HCT116 (cell line): ENCODE measurements around the gene FAXDC2. TPM values are rescaled to one million over a fixed set of nuclear protein-coding genes. Genes with fewer than 3 reads are reported as not detected.

Experiments used
- ATAC-seq: fragments of 200-7000 bp; cut with Tn5 transposase; 2 replicates; pipeline ENCODE4 v1.9.1; 2020; ENCODE audit warnings: mild to moderate bottlenecking, moderate library complexity
- BruUV-seq: library from RNA; stranded (reverse); fragments of 400-500 nt; replicated peaks from 2 replicates; lab custom pipeline; 2021; lab: Mats Ljungman, UMichigan
- CTCF ChIA-PET: fragments of 300-600 bp; sonication (Branson Sonifier 250); formaldehyde crosslinking; loops from one replicate; lab custom pipeline; 2021; ENCODE audit warnings: antibody characterized with exemption; lab: Charles Lee
- POLR2A ChIA-PET: fragments of 300-600, 350-600 bp; sonication (Branson Sonifier 250); formaldehyde crosslinking; loops from one replicate; lab custom pipeline; 2021; ENCODE audit warnings: antibody characterized with exemption; lab: Charles Lee
- RAD21 ChIA-PET, 2 experiments: fragments of 300-600 bp; sonication (Branson Sonifier 250); formaldehyde crosslinking; loops; one replicate each; lab custom pipeline; 2023; ENCODE audit warnings: low total read pairs in 2 of 2; ENCODE audit not compliant: uncharacterized antibody in 2 of 2, unreplicated experiment in 2 of 2, low non-redundant PET in 1 of 2; lab: Charles Lee
- DNase-seq: peaks from one replicate; pipeline ENCODE4 v3.0.0-alpha.2; 2010; ENCODE audit warnings: low read depth, low spot score
- H2AFZ ChIP-seq: fragments of 200-600 bp; shearing (Covaris generic), sonication (generic); 2 replicates; pipeline ENCODE4 v1.6.1; 2017; ENCODE audit warnings: low read depth, mixed run types, mixed read lengths, antibody characterized with exemption, low read length; ENCODE audit not compliant: poor library complexity, severe bottlenecking
- H3K27ac ChIP-seq: 2 replicates; pipeline ENCODE4 v1.5.1; 2012; ENCODE audit warnings: low read depth, low read length
- H3K27me3 ChIP-seq: fragments of 200-600 bp; sonication (generic); 2 replicates; pipeline ENCODE4 v1.6.1; 2016; ENCODE audit warnings: mixed run types, low read length, mixed read lengths; ENCODE audit not compliant: insufficient read depth
- H3K36me3 ChIP-seq, 2 experiments: fragments of 200-500 bp in 1 of 2; fragments of 200-600 bp in 1 of 2; sonication (Bioruptor generic) in 1 of 2; sonication (generic) in 1 of 2; 2 replicates each; pipeline versions ENCODE4 v1.5.1 to v1.6.1; 2014 to 2016; ENCODE audit warnings: low read length in 2 of 2, inconsistent platforms in 1 of 2, mixed read lengths in 1 of 2, mixed run types in 1 of 2; ENCODE audit not compliant: insufficient read depth in 2 of 2, control insufficient read depth in 1 of 2
- H3K4me1 ChIP-seq, 2 experiments: fragments of 200-600 bp in 1 of 2; sonication (generic) in 1 of 2; 2 replicates each; pipeline versions ENCODE4 v1.5.1 to v1.6.1; 2012 to 2017; ENCODE audit warnings: low read length in 2 of 2, inconsistent platforms in 1 of 2, mild to moderate bottlenecking in 1 of 2, mixed read lengths in 1 of 2, mixed run types in 1 of 2, moderate library complexity in 1 of 2; ENCODE audit not compliant: insufficient read depth in 2 of 2, control insufficient read depth in 1 of 2
- H3K4me2 ChIP-seq: fragments of 200-600 bp; sonication (generic); 2 replicates; pipeline ENCODE4 v1.6.1; 2017; ENCODE audit warnings: mixed run types, low read length, mixed read lengths
- H3K4me3 ChIP-seq, 2 experiments: fragments of 200-600 bp in 1 of 2; sonication (generic) in 1 of 2; replicated peaks in 1 of 2; 2 replicates each; pipeline ENCODE4 v1.5.1; 2011 to 2016; ENCODE audit warnings: low read length in 2 of 2, control low read depth in 1 of 2, low read depth in 1 of 2, mild to moderate bottlenecking in 1 of 2, mixed read lengths in 1 of 2, mixed run types in 1 of 2
- H3K79me2 ChIP-seq: fragments of 200-600 bp; sonication (generic); 2 replicates; pipeline ENCODE4 v1.6.1; 2017; ENCODE audit warnings: mild to moderate bottlenecking, mixed run types, low read length, moderate library complexity, mixed read lengths; ENCODE audit not compliant: insufficient read depth
- H3K9ac ChIP-seq: fragments of 200-600 bp; sonication (generic); 2 replicates; pipeline ENCODE4 v1.6.1; 2016; ENCODE audit warnings: low read length, mixed read lengths
- H3K9me2 ChIP-seq: fragments of 200-600 bp; sonication (generic), shearing (Covaris generic); 2 replicates; pipeline ENCODE4 v1.6.1; 2017; ENCODE audit warnings: mixed run types, mild to moderate bottlenecking, moderate library complexity; ENCODE audit not compliant: insufficient read depth
- H3K9me3 ChIP-seq, 2 experiments: fragments of 200-500 bp in 1 of 2; fragments of 200-600 bp in 1 of 2; sonication (Bioruptor generic) in 1 of 2; sonication (generic) in 1 of 2; 2 replicates each; pipeline ENCODE4 v1.6.1; 2014 to 2017; ENCODE audit warnings: low read length in 2 of 2, mixed read lengths in 2 of 2, inconsistent platforms in 1 of 2, low read depth in 1 of 2, mild to moderate bottlenecking in 1 of 2, mixed run types in 1 of 2, moderate library complexity in 1 of 2; ENCODE audit not compliant: control insufficient read depth in 1 of 2, insufficient read depth in 1 of 2
- H4K20me1 ChIP-seq: fragments of 200-600 bp; sonication (generic), shearing (Covaris generic); 2 replicates; pipeline ENCODE4 v1.6.1; 2017; ENCODE audit warnings: mixed run types, mild to moderate bottlenecking, moderate library complexity; ENCODE audit not compliant: insufficient read depth
- ATF3 ChIP-seq: IDR thresholded peaks from 2 replicates; pipeline ENCODE4 v1.6.1; 2012
- CBX3 ChIP-seq: IDR thresholded peaks from 2 replicates; pipeline ENCODE4 v1.6.1; 2012; ENCODE audit warnings: low read depth
- CEBPB ChIP-seq: IDR thresholded peaks from 2 replicates; pipeline ENCODE4 v1.6.1; 2012; ENCODE audit warnings: low read depth
- CTCF ChIP-seq, 3 experiments: fragments of 200-600 bp in 1 of 3; sonication (generic) in 1 of 3; IDR thresholded peaks in 2 of 3; conservative IDR thresholded peaks in 1 of 3; 2 replicates each; pipeline ENCODE4 v1.5.1; 2012 to 2017; ENCODE audit warnings: low read depth in 2 of 3, low read length in 2 of 3, antibody characterized with exemption in 1 of 3, borderline replicate concordance in 1 of 3, control low read depth in 1 of 3, mild to moderate bottlenecking in 1 of 3, mixed read lengths in 1 of 3, mixed run types in 1 of 3, moderate library complexity in 1 of 3; ENCODE audit not compliant: insufficient read depth in 1 of 3
- EGR1 ChIP-seq: IDR thresholded peaks from 2 replicates; pipeline ENCODE4 v1.6.1; 2012; ENCODE audit warnings: low read depth
- ELF1 ChIP-seq: IDR thresholded peaks from 2 replicates; pipeline ENCODE4 v1.6.1; 2012; ENCODE audit warnings: low read depth, borderline replicate concordance
- EZH2 ChIP-seq: fragments of 200-600 bp; sonication (generic); IDR thresholded peaks from 2 replicates; pipeline ENCODE4 v1.6.1; 2017; ENCODE audit warnings: antibody characterized with exemption, mixed run types
- EZH2phosphoT487 ChIP-seq: fragments of 200-600 bp; IDR thresholded peaks from 2 replicates; pipeline ENCODE4 v1.6.1; 2018; ENCODE audit warnings: antibody characterized with exemption, borderline replicate concordance
- FOSL1 ChIP-seq: IDR thresholded peaks from 2 replicates; pipeline ENCODE4 v1.6.1; 2012; ENCODE audit warnings: low read depth
- POLR2AphosphoS5 ChIP-seq: IDR thresholded peaks from 2 replicates; pipeline ENCODE4 v1.6.1; 2011; ENCODE audit warnings: mild to moderate bottlenecking, low read depth, low read length, moderate library complexity
- RAD21 ChIP-seq: IDR thresholded peaks from 2 replicates; pipeline ENCODE4 v1.6.1; 2012; ENCODE audit warnings: low read depth, mild to moderate bottlenecking
- SP1 ChIP-seq: IDR thresholded peaks from 2 replicates; pipeline ENCODE4 v1.6.1; 2012; ENCODE audit warnings: low read depth
- TCF7L2 ChIP-seq: IDR thresholded peaks from 2 replicates; pipeline ENCODE4 v1.7.0; 2011; ENCODE audit warnings: borderline replicate concordance, inconsistent platforms; ENCODE audit not compliant: insufficient read depth, insufficient read length; ENCODE audit errors: extremely low read depth
- YY1 ChIP-seq: IDR thresholded peaks from 2 replicates; pipeline ENCODE4 v1.6.1; 2011; ENCODE audit warnings: low read length, low read depth, moderate library complexity, mild to moderate bottlenecking; ENCODE audit not compliant: insufficient replicate concordance; ENCODE audit errors: extremely low read depth
- ZFX ChIP-seq: fragments of 450-650 bp; IDR thresholded peaks from 2 replicates; pipeline ENCODE4 v1.6.1; 2017
- ZNF274 ChIP-seq: fragments of 200-500 bp; sonication (Bioruptor generic); IDR thresholded peaks from 2 replicates; pipeline ENCODE4 v1.6.1; 2014; ENCODE audit warnings: mild to moderate bottlenecking, low read depth, low read length, inconsistent platforms
- intact Hi-C: fragments of 100-400 bp; cut with micrococcal nuclease; formaldehyde crosslinking; loops from 2 replicates; pipeline ENCODE4 v1.10.0; 2022
- total RNA-seq: library from RNA; stranded (reverse); gene quantifications from one replicate; pipeline ENCODE4 v1.2.1, GENCODE V29; 2021; ENCODE audit not compliant: unreplicated experiment
- TF ChIP-seq, protein P1 (sequence below): IDR thresholded peaks from 2 replicates; pipeline ENCODE4 v1.6.1; 2012
- TF ChIP-seq, protein P2 (sequence below): IDR thresholded peaks from 2 replicates; pipeline ENCODE4 v1.6.1; 2011; ENCODE audit warnings: mild to moderate bottlenecking, low read length, moderate library complexity; ENCODE audit not compliant: insufficient replicate concordance; ENCODE audit errors: extremely low read depth
- TF ChIP-seq, protein P3 (sequence below): IDR thresholded peaks from 2 replicates; pipeline ENCODE4 v1.6.1; 2012; ENCODE audit warnings: low read depth

FAXDC2 gene
- total RNA-seq, 1 experiment from 2014 or later = 0.22 TPM

DNA sequence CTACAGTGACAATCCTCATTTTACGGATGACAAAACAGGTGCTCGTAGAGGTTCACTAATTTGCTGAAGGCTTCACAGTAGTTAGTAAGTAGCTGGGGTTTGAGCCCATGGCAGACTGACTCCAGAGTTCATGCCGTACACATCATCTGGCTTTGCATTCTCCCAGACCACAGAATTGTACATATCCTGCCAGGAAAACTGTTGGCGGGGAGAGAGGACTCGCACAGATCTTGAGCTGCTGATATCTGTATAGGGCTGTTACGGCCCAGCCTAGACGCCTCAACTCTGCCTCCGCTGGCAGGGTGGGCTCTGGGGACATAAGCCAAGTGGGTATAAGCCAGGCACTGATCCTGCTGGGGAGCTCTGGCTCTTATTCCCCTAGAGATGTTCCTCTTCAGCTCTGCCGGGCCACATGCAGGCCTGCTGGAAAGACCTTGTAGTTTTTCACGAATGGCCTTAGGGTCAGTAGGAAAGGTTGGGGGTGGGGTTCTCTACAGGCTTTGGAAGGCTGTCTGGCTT is 79.0 kb downstream of the FAXDC2 start:
- CTCF ChIA-PET = no interaction called here
- POLR2A ChIA-PET = no interaction called here
- Histone ChIP-seq H3K9me3 (no peaks in the 10 kb centered on the region), H3K9ac (no peak overlapping the region), H3K4me3 (no peak overlapping the region), H3K4me2 (no peak overlapping the region), H3K27ac (no peak overlapping the region), H3K36me3 (no peaks in the 10 kb centered on the region), H3K27me3 (no peaks in the 10 kb centered on the region), H4K20me1 (peaks cover 41% of the 10 kb centered on the region), H3K4me1 (peaks cover 9 to 31% of the 10 kb centered on the region in 2 experiments; a peak in 3 of 4 replicates), H3K9me2 (no peaks in the 10 kb centered on the region), H3K79me2 (peaks cover 100% of the 10 kb centered on the region), H2AFZ (no peak overlapping the region)
- no TSS peak for BruUV-seq
- RAD21 ChIA-PET = interaction anchor here in 1 of 2 experiments (0.6 kb wide), 1 partner anchor 121 kb away, joined by 11 read pairs; no protein-coding TSS in a partner anchor
- DNase-seq = no peak
- ATAC-seq = no peak
- no peak; the same call in 1 of the 2 replicates for TF ChIP-seq POLR2AphosphoS5
- no peak for TF ChIP-seq ELF1
- TF ChIP-seq CTCF (IDR thresholded peaks at IDR 0.05 in 2 of 3, conservative IDR thresholded peaks at IDR 0.05 in 1 of 3; ENCODE audit: borderline replicate concordance in 1 of 3, insufficient read depth in 1 of 3, low read depth in 2 of 3, low read length in 2 of 3) = no peak
- no peak for TF ChIP-seq ZFX
- TF ChIP-seq EGR1 = no peak
- no peak for TF ChIP-seq CEBPB
- TF ChIP-seq, protein P1, sequence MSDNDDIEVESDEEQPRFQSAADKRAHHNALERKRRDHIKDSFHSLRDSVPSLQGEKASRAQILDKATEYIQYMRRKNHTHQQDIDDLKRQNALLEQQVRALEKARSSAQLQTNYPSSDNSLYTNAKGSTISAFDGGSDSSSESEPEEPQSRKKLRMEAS = no peak
- TF ChIP-seq CBX3 = no peak
- TF ChIP-seq ZNF274 = no peak
- no peak for TF ChIP-seq EZH2
- no peak for TF ChIP-seq TCF7L2
- TF ChIP-seq EZH2phosphoT487 = no peak
- no peak for TF ChIP-seq ATF3
- TF ChIP-seq RAD21 = no peak
- TF ChIP-seq, protein P2, sequence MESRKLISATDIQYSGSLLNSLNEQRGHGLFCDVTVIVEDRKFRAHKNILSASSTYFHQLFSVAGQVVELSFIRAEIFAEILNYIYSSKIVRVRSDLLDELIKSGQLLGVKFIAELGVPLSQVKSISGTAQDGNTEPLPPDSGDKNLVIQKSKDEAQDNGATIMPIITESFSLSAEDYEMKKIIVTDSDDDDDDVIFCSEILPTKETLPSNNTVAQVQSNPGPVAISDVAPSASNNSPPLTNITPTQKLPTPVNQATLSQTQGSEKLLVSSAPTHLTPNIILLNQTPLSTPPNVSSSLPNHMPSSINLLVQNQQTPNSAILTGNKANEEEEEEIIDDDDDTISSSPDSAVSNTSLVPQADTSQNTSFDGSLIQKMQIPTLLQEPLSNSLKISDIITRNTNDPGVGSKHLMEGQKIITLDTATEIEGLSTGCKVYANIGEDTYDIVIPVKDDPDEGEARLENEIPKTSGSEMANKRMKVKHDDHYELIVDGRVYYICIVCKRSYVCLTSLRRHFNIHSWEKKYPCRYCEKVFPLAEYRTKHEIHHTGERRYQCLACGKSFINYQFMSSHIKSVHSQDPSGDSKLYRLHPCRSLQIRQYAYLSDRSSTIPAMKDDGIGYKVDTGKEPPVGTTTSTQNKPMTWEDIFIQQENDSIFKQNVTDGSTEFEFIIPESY = no peak
- TF ChIP-seq SP1 = no peak
- TF ChIP-seq YY1 = no peak
- TF ChIP-seq FOSL1 = no peak
- TF ChIP-seq, protein P3, sequence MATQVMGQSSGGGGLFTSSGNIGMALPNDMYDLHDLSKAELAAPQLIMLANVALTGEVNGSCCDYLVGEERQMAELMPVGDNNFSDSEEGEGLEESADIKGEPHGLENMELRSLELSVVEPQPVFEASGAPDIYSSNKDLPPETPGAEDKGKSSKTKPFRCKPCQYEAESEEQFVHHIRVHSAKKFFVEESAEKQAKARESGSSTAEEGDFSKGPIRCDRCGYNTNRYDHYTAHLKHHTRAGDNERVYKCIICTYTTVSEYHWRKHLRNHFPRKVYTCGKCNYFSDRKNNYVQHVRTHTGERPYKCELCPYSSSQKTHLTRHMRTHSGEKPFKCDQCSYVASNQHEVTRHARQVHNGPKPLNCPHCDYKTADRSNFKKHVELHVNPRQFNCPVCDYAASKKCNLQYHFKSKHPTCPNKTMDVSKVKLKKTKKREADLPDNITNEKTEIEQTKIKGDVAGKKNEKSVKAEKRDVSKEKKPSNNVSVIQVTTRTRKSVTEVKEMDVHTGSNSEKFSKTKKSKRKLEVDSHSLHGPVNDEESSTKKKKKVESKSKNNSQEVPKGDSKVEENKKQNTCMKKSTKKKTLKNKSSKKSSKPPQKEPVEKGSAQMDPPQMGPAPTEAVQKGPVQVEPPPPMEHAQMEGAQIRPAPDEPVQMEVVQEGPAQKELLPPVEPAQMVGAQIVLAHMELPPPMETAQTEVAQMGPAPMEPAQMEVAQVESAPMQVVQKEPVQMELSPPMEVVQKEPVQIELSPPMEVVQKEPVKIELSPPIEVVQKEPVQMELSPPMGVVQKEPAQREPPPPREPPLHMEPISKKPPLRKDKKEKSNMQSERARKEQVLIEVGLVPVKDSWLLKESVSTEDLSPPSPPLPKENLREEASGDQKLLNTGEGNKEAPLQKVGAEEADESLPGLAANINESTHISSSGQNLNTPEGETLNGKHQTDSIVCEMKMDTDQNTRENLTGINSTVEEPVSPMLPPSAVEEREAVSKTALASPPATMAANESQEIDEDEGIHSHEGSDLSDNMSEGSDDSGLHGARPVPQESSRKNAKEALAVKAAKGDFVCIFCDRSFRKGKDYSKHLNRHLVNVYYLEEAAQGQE = no peak
- intact Hi-C loops = no loop called here
